NOMO-1 (cell line): Measurements from ENCODE around the gene ACSF3.

Source experiments
- DNase-seq, 2 experiments: peaks; one replicate each; lab custom pipeline; 2025; ENCODE audit not compliant: unreplicated experiment in 2 of 2; lab: John Stamatoyannopoulos, UW

ACSF3 gene

DNA sequence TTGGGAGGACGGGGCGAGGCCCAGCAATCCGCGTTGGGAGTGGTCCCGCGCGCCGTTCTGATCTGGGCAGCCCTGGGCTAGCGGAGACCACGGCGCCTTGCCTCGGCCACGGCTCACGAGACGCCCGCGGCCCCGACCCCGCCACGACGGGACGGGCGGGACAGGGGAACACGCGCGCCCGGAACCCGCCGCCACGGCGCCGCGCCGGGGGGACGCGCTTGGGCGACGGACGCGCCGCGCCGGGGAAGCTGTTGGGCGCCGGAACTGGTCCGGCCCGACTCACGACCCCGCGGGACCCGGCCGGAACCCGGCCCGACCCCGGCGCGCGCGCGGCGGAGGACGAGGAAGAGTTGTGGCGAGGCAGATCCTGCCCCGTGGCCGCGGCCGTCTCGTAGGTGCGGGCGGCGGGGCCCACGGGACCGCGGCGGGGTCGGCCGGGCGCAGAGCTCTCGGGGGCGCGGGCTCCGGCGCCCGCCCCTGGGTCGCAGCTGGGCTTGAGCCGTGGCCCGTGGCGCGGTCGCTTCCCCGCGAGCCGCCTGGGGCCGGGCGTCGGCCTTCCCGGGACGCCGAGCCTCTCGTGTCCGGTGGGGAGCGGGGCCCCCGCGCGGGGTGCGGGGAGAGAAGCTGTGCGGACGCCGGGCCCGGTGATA lies at the start of gene ACSF3:
ACSF3 (plus strand) TSS at position 251 of the 650 bp plus-strand sequence. CDS start 6,830 bp downstream, outside the sequence.
- peak in 1 of 2 experiments; percentile 40 for DNase-seq

DNA sequence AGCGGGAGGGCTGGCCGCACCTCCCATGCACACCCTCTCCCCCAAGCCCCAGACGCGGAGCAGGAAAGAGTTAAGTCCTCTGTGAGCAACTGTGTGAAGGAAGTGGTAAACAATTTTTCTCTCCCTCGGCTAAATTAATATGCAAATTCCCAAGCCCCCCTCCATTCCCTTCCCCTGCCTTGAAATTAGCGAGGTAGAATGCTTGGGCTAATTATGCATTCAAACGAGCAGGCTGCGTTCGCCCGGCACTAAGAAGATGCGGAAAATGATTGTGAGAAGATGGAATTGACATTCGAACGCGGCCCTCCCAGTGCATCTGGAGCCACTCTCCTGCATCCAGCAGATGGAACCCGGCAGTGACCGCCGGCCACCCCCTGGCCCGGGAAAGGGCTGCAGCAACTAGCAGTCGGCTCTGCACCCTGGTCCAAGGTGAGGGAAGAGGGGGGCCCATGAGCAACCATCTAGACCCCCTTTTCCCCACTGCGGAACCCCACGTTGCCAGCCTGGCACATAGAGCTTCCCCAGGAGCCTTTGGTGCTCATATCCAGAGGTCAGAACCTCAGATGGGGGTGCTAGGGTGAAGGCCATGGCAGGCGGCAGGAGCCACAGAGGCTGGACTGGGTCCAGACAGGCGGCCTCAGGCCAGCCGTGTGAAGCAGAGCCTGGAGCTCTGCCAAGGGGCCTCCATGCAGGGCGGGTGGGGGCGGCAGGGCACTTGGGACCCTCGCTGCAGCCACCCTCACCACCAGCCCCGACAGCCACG lies 49.1 kb upstream of the ACSF3 start:
- no peak for DNase-seq

DNA sequence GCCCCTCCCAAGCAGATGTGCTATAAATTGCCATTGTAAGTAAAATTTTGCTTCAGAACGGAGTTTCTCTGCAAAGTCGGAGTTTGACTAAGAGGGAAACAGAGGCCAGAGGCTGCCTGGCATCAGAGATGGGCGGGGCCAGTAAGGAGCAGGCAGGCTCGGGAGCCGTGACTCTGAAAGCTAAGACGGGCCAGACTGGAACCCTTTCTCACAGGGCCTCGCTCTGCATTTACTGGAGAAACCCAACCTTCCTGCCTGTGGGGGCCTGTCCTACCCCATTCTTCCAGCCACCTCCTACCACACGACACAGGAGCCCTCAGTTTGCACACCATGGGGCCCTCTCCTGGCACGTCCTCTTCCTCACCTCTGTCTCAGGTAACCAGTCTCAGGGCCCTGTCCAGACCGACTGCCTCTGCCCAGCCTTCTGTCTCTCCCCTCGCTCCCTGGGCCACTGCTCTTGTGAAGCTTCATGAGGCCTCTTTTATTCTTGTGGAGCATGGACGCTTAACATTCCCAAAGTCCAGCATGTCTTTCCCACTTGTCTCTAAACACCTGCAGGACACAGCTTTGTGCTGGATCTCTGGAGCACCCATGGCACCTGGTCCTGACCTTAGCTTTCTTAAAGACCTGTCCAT lies 48.4 kb upstream of the ACSF3 start:
- no peak for DNase-seq

DNA sequence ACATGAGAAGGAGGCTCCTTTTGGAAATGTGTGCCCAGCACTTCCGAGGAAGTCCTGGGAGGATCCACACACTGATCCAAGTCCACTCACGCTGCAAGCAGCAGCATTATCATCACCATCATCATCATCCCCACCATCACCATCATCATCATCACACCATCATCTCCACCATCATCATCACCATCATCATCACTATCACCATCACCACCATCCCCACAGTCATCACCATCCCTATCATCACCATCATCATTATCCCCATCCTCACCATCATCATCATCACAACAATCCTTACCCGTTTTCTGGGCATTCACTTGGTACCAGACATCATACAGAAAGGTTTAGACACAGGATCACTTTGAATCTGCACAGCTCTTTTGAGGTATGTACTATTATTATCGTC lies 47.8 kb upstream of the ACSF3 start:
- no peak for DNase-seq

GRCh38 chr16:89046491-89046890 lies 47.2 kb upstream of the ACSF3 start:
- DNase-seq, result peak in 1 of 2 experiments; percentile 13

- DNase-seq, result no peak
Measured at GRCh38 chr16:89047331-89048089, 46.1 kb upstream of the ACSF3 start.

- DNase-seq, result no peak
Measured at GRCh38 chr16:89048090-89048725, 45.4 kb upstream of the ACSF3 start.

GRCh38 chr16:89048871-89049422 lies 44.7 kb upstream of the ACSF3 start:
- DNase-seq, result no peak

- DNase-seq, result no peak
Measured at GRCh38 chr16:89049484-89050118, 44.1 kb upstream of the ACSF3 start.

- no peak for DNase-seq
Measured at GRCh38 chr16:89050119-89050867, 43.4 kb upstream of the ACSF3 start.

- no peak for DNase-seq
Measured at GRCh38 chr16:89050868-89051311, 42.8 kb upstream of the ACSF3 start.

GRCh38 chr16:89051521-89052166 lies 42.0 kb upstream of the ACSF3 start:
- no peak for DNase-seq

DNA sequence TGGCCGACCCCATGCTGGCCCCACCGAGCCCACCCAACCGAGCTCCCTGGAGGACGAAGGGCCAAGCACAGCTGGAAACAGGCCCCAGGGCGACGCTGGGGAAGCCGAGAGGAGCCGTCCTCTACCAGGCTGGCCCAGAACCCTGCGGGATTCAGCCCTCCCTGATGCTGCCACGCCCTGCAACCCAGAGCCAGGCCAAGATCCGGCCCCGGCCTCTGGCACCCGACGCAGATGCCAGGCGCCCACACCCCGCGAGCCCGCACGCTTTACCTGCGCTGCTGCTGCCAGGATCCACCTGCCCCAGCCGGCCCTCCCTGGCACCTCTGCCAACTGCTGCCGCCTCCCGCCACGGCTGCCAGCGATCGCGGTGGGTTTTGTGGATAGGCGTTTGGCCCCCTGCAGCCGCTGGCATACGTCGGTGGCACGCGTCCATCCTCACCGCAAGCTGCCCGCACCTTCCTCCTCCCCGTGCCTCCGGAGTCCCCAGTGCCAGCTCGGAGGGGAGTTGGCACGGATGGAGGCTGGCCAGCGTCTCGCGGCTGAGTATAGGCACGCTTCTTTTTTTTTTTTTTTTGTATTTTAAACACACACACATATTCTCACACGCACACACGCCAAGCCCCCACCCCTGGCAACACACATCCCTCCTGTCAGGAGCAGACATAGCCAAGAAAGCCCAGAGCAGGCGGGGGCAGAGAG lies 41.3 kb upstream of the ACSF3 start:
- peak in 1 of 2 experiments; percentile 2 for DNase-seq

DNA sequence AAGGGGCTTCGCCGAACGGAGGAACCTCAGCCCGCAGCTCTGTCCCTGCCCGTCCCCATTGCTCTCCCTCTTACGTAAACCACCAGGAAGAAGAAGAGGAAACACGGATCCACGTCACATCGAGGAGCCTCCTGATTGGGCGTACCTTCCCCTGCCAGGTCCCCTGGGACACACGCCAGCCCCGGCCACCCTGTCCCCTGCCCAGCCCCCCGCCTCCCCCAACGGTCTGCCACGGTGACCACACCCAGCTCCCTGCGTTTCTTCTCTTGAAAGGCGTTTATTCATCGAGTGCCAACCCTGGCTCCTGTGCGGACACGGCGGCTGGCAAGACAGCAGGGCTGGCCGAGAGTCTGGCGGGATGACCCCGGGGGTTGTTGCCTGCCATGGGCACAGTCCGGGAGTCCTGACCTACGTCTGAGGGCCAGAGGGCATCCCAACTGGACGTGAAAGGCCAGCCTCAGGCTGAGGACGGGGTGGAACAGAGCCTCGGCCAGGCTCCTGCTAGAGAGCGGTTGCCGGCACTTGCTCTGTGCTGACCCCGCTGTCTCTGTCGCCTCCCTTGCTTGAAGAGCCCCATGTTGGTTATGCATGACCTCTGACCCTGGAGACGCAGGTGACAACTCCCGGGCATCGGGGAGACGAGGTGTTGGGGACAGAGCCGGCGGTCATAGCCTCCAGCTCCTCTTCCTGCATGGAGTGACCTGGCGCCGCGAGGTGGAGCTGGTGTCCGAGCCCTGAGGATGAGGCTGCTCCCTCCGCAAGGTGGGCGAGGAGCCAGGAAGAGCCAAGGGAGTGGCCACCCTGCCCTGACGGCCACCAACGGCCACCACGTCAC lies 40.5 kb upstream of the ACSF3 start:
- peak; percentile 81 to 95 for DNase-seq

DNA sequence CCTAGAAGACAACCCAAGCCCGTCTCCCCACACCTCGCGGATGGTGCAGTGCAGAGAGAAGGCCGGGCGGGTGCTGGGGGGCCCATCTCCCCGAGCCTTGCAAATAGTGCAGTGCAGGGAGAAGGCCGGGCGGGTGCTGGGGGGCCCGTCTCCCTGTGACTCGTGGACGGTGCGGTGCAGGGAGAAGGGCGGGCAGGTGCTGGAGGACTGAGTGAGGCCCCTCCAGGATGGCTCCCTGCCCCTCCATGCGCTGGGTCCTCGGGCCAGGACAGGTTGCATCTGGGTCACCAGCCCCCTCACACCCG lies 40.0 kb upstream of the ACSF3 start:
- no peak for DNase-seq

GRCh38 chr16:89054261-89054661 lies 39.4 kb upstream of the ACSF3 start:
- no peak for DNase-seq

DNA sequence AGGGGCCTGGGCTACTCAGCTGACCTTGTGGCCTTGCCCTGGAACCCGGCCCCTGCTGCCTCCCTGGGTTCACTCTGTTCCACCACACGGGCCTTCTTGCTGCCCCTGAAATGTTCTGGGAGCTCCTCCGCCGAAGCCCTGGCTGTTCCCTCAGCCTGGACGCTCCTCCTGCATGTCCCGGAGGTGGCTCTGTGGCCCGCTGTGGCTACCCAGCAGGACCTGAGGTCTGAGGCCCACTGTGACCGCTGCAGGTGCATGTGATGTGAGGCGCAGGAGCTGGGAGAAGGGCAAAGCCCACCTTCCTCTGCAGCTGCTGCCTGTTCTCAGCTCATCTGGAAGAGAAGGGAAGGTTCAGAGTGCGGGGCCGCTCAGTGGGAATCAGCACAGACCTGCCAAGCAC lies 38.9 kb upstream of the ACSF3 start:
- DNase-seq, result no peak
